ENCODE results near the gene SULT6B1.

SULT6B1 gene

DNA sequence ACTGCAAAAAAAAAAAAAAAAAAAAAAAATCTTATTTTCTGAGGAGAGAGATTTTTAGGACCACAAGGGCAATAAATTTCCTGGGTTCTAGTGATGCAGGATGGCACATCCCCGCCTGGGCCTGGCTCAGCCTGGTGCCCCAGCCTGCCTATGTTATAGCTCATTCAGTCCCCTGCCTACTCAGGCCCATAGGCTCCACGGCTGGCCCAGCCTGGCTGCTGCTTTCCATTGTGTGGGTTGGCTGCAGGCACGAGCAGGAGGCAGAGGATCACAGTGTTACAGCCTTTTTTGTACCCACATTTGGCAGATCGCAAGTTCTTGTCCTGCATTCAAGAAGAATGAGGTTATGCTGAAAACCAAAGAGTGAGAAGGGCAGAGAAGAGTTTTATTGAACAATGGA lies 2.8 kb upstream of the SULT6B1 start:
- H3K27ac Mint-ChIP-seq (ENCODE audit: low read depth): no peak overlapping the region

DNA sequence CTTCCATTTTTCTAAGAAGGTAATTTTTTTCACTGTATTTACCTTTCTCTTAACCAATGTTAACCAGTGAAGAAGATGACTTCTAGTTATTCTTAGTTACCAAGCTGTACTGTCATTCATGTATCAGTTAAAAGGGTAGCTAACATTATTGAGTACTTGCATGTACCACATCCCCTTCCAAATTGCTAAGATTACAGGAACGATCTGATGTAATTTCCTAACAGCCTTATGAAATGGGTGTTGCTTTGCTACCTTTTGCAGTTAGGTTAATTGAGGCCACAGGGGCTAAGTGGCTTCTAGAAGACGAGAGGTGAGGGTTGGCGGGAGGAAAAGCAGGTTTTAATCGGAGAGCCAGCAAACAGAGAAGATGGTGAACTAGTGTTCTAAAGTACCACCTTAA lies 1.8 kb upstream of the SULT6B1 start:
- Mint-ChIP-seq H3K4me3 (no peak overlapping the region), H3K27me3 (no peaks in the 10 kb centered on the region), H3K9me3 (no peaks in the 10 kb centered on the region), H3K36me3 (ENCODE audit: insufficient read depth) (no peaks in the 10 kb centered on the region), H3K4me1 (no peaks in the 10 kb centered on the region), H3K27ac (ENCODE audit: low read depth) (no peak overlapping the region)
- DNase-seq (ENCODE audit: low spot score in 2 of 2) (no peak), ATAC-seq (replicated peaks; ENCODE audit: extremely low read depth, poor library complexity, severe bottlenecking) (no peak)

More for the DNA sequence above, 2.8 kb upstream of the SULT6B1 start:
- Mint-ChIP-seq H3K4me1 (peaks cover 2% of the 10 kb centered on the region), H3K4me3 (no peak overlapping the region), H3K36me3 (ENCODE audit: insufficient read depth) (peaks cover 7% of the 10 kb centered on the region), H3K9me3 (no peaks in the 10 kb centered on the region), H3K27me3 (no peaks in the 10 kb centered on the region)
- no peak for ATAC-seq (replicated peaks; ENCODE audit: extremely low read depth, poor library complexity, severe bottlenecking)
- DNase-seq (ENCODE audit: low spot score in 2 of 2): no peak

DNA sequence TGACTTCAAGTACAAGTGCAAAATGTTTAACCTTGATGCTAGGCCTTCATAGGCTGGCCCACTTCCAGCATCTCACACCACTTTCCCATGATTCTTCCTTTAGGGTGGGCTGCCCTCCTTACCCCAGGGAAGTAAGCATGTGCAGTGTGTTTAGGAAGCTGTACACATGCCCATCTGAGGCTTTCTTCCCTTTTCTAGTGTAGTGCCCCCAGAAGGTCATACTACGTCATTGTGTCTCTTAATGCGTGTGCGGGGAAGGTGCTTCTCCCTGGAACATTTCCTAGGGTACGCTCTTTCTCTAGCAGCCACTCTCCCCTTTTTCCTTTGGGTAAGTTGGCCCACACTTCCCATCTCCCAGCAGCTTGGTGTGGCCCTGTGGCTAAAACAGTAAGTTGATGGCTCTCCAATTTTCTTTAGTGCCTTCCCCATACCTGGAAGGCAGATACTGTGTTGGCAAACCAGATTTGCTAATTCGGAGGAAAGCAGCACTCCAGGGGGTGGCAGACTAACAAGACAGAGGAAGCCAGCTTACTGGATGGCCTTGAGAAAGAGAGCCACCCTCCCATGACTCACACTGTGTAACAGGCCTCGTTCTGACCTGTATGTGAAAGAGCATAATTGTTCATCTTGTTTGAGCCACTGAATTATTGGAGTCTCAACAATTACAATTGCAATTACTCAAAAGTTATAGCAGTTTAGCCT lies 1.1 kb upstream of the SULT6B1 start:
- Mint-ChIP-seq H3K36me3 (ENCODE audit: insufficient read depth) (no peaks in the 10 kb centered on the region), H3K4me1 (no peaks in the 10 kb centered on the region), H3K27ac (ENCODE audit: low read depth) (no peak overlapping the region), H3K27me3 (no peaks in the 10 kb centered on the region), H3K4me3 (no peak overlapping the region), H3K9me3 (no peaks in the 10 kb centered on the region)
- DNase-seq (ENCODE audit: low spot score in 2 of 2) (no peak), ATAC-seq (replicated peaks; ENCODE audit: extremely low read depth, poor library complexity, severe bottlenecking) (no peak)

DNA sequence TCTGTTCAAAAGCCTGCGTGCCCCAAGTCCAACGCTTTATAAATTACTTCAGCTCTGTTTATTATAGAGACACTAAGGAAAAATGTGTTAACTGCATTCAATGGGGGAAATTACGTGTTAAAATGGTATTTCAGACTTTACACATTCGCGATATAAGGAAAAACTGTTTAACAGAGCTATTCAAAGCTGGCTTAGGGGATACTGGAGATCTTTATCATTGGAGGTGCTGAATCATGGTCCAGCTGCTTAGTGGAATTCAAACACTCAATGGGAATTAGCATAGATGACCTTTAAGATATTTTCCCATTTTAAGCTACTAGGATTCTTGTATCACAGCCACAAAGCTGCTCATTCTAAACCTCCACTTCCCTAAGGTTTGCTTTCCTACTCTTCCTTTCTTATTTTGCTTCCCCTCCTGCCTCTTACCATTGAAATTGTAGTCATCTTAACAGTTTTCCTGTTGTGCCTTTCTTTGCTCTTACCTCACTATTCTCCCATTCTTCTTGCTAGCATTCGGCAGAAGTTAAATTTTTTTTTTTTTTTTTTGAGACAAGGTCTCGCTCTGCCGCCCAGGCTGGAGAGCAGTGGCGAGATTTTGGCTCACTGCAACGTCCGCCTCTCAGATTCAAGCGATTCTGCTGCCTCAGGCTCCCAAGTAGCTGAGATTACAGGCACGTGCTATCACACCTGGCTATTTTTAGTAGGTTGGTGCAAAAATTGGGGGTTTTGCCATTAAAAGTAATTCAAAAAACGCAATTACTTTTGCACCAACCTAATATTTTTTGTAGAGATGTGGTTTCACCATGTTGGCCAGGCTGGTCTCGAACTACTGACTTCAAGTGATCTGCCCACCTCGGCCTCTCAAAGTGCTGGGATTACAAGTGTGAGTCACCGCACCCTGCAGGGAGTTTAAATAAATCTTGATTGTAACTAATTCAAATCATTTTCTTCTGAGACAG lies 6.5 kb downstream of the SULT6B1 start:
- H3K36me3 Mint-ChIP-seq (ENCODE audit: insufficient read depth): no peaks in the 10 kb centered on the region
- no peak for DNase-seq (ENCODE audit: low spot score in 2 of 2)
- H3K4me3 Mint-ChIP-seq: no peak overlapping the region
- H3K9me3 Mint-ChIP-seq: no peaks in the 10 kb centered on the region
- peaks cover 18% of the 10 kb centered on the region for H3K27me3 Mint-ChIP-seq
- H3K4me1 Mint-ChIP-seq: no peaks in the 10 kb centered on the region
- H3K27ac Mint-ChIP-seq (ENCODE audit: low read depth): no peak overlapping the region
- no peak for ATAC-seq (replicated peaks; ENCODE audit: extremely low read depth, poor library complexity, severe bottlenecking)

DNA sequence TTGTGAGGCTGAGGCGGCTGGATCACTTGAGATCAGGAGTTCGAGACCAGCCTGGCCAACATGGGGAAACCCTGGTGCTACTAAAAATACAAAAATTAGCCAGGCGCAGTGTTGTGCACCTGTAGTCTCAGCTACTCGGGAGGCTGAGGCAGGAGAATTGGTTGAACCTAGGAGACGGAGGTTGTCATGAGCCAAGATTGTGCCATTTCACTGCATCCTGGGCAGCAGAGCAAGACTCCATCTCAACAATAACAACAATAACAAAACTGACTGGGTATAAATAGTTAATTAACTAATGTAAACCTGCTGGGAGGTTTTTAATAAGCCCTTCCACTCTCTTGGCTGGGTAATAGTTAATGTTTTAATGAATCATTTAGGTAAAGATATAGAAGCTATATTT lies 7.8 kb downstream of the SULT6B1 start:
- H3K36me3 Mint-ChIP-seq (ENCODE audit: insufficient read depth): no peaks in the 10 kb centered on the region
- no peak overlapping the region for H3K4me3 Mint-ChIP-seq
- H3K4me1 Mint-ChIP-seq: no peaks in the 10 kb centered on the region
- no peaks in the 10 kb centered on the region for H3K9me3 Mint-ChIP-seq
- no peak overlapping the region for H3K27ac Mint-ChIP-seq (ENCODE audit: low read depth)
- H3K27me3 Mint-ChIP-seq: peaks cover 18% of the 10 kb centered on the region
- ATAC-seq (replicated peaks; ENCODE audit: extremely low read depth, poor library complexity, severe bottlenecking) (no peak), DNase-seq (ENCODE audit: low spot score in 2 of 2) (no peak)

DNA sequence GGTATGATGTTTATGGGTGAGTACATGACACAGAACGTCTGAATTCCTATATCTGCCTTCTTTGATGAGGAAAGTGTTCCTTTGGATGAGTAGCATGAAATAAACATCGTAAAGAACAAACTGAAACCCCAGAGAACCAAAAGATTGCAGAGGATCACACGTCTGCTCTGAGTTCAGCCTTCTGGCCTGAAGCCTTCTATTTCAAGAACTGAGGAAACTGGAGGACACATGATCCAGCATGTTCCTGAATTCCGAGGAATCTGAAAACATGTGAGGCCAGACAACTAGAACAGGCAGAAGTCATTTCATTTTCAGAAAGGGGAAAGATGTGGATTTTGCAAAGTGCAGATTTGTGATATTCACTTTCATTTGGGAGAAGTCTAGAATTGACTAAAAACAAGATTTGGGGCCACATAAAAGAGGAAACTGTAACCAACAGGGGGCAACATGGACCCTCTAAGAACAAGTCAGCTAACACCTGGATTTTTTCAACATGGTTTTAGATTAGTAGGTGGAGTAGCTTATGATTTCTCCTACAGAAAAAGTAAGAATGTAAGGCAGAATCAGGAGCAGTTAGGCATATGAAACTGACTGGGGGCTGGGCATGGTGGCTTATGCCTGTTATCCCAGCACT lies 8.3 kb downstream of the SULT6B1 start:
- H3K27ac Mint-ChIP-seq (ENCODE audit: low read depth): no peak overlapping the region
- ATAC-seq (replicated peaks; ENCODE audit: extremely low read depth, poor library complexity, severe bottlenecking): no peak
- peaks cover 18% of the 10 kb centered on the region for H3K27me3 Mint-ChIP-seq
- no peak for DNase-seq (ENCODE audit: low spot score in 2 of 2)
- no peaks in the 10 kb centered on the region for H3K36me3 Mint-ChIP-seq (ENCODE audit: insufficient read depth)
- no peak overlapping the region for H3K4me3 Mint-ChIP-seq
- H3K4me1 Mint-ChIP-seq: no peaks in the 10 kb centered on the region
- no peaks in the 10 kb centered on the region for H3K9me3 Mint-ChIP-seq

DNA sequence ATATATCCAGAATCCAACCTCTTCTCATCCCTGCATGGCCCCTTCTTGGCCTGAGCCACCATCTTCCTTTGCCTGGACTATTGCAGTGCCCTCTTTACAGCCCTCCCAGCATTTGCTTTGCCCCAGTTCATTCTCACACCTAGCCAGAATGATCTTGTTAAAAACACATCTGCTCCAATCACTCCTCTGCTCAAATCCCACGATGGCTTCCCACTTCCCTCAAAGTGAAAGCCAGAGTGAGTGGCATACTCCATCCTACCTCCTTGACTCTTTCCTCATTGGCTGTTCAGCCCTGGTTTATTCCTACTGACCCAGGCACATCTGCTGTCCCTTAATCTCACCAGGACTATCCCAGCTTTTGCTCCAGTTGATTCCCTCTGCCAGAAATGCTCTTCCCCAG lies 14.7 kb downstream of the SULT6B1 start:
- no peak overlapping the region for H3K4me3 Mint-ChIP-seq

DNA sequence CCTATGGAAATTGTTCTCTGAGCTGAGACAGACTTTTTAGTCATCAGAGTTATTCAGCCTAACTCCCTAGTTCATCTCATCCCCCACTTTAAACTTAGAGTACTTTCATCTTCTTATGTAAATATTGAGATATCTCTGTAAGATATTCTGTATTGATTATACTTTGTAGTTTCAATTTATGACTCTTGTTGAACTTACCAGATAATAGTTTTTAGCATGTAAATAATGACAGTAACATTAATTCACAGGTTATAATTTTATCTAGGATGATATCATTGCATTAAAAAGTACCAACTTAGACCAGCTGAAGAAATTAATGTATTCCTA lies 16.9 kb downstream of the SULT6B1 start:
- H3K27me3 Mint-ChIP-seq: no peaks in the 10 kb centered on the region
- DNase-seq (ENCODE audit: low spot score in 2 of 2): no peak
- ATAC-seq (replicated peaks; ENCODE audit: extremely low read depth, poor library complexity, severe bottlenecking): no peak
- H3K36me3 Mint-ChIP-seq (ENCODE audit: insufficient read depth): peaks cover 3% of the 10 kb centered on the region
- no peaks in the 10 kb centered on the region for H3K9me3 Mint-ChIP-seq
- no peak overlapping the region for H3K27ac Mint-ChIP-seq (ENCODE audit: low read depth)
- no peaks in the 10 kb centered on the region for H3K4me1 Mint-ChIP-seq
- H3K4me3 Mint-ChIP-seq: no peak overlapping the region

More for the DNA sequence above, 14.7 kb downstream of the SULT6B1 start:
- Mint-ChIP-seq H3K36me3 (ENCODE audit: insufficient read depth) (peaks cover 1% of the 10 kb centered on the region), H3K4me1 (no peaks in the 10 kb centered on the region), H3K27me3 (no peaks in the 10 kb centered on the region), H3K27ac (ENCODE audit: low read depth) (no peak overlapping the region), H3K9me3 (no peaks in the 10 kb centered on the region)
- no peak for DNase-seq (ENCODE audit: low spot score in 2 of 2)
- ATAC-seq (replicated peaks; ENCODE audit: extremely low read depth, poor library complexity, severe bottlenecking): no peak

DNA sequence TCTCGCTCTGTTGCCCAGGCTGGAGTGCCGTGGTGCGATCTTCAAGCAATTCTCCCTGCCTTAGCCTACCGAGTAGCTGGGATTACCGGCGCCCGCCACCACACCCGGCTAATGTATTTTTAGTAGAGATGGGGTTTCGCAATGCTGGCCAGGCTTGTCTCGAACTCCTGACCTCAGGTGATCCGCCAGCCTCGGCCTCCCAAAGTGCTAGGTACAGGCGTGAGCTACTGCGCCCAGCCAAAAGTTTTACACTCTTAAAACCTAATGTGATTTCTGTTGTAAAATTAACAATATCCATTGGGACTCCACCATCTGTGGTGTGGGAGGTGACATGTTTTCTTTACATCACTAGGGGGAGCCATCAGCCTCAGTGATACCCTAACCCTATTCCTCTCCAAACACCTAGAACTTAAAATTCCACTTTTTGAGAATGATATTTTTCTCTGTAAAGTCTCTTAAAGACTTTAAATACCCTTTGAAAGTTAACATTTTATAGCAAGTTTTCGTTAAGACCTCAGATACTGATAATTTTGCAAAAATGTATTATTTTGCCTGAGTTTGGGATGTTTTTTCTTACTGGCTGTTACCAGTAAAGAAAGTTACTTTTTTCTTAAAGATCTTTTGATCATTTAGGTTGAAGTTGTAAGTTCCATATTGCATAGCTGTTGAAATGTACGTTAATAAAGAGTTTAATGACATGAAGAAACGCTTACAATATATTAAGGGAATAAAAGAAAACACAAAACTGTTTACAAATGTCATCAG lies 20.1 kb downstream of the SULT6B1 start:
- no peak overlapping the region for H3K27ac Mint-ChIP-seq (ENCODE audit: low read depth)
- peaks cover 4% of the 10 kb centered on the region for H3K36me3 Mint-ChIP-seq (ENCODE audit: insufficient read depth)
- H3K4me3 Mint-ChIP-seq: no peak overlapping the region
- DNase-seq (ENCODE audit: low spot score in 2 of 2): no peak
- H3K4me1 Mint-ChIP-seq: no peaks in the 10 kb centered on the region
- H3K27me3 Mint-ChIP-seq: no peaks in the 10 kb centered on the region
- peaks cover 6% of the 10 kb centered on the region for H3K9me3 Mint-ChIP-seq
- ATAC-seq (replicated peaks; ENCODE audit: extremely low read depth, poor library complexity, severe bottlenecking): peak; percentile 65

DNA sequence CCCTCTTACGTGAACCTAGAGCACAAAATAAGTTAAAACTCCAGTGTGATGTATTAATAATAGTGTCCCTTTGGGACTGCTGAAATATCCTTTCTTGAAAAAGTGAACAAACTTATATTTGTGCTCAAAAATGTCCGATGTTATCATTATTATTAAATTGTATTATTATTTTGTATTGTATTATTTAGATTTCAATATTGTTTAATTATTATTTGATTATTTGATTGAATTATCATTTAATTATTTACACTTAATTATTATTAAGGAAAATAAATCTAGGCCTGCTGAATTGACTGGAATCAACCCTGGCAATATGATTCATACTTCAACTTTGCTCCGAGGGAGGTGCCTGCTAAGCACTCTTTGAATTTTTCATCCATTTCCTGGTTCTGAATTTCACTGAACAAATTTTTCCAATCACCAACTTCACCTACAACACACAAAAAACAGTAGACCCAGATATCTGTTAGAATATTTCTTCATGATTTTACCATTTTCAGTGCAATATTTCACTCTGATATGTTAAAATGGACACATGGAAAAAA lies 20.8 kb downstream of the SULT6B1 start:
- ATAC-seq (replicated peaks; ENCODE audit: extremely low read depth, poor library complexity, severe bottlenecking) (no peak), DNase-seq (ENCODE audit: low spot score in 2 of 2) (no peak)
- no peaks in the 10 kb centered on the region for H3K4me1 Mint-ChIP-seq
- H3K36me3 Mint-ChIP-seq (ENCODE audit: insufficient read depth): peaks cover 4% of the 10 kb centered on the region
- peaks cover 6% of the 10 kb centered on the region for H3K9me3 Mint-ChIP-seq
- H3K27ac Mint-ChIP-seq (ENCODE audit: low read depth): no peak overlapping the region
- no peak overlapping the region for H3K4me3 Mint-ChIP-seq
- no peaks in the 10 kb centered on the region for H3K27me3 Mint-ChIP-seq

DNA sequence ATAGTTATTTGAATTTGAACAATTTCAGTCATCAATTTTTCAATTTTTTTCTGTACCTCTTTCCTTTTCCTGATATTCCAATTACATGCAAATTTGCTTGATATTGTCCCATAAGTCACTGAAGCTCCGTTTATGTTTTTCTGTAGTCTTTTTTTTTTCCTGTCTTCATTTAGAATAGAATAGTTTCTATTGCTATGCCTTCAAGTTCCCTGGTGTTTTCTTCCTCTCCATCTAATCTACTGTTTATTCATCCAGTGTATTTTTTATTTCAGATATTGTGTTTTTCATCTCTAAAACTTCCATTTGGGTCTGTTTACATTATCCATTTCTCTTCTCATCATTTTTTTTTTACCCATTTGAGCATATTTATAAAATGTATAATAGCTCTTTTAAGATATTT lies 23.7 kb downstream of the SULT6B1 start:
- H3K27ac Mint-ChIP-seq (ENCODE audit: low read depth): no peak overlapping the region
- no peak for DNase-seq (ENCODE audit: low spot score in 2 of 2)
- H3K4me3 Mint-ChIP-seq: no peak overlapping the region
- no peaks in the 10 kb centered on the region for H3K4me1 Mint-ChIP-seq
- H3K27me3 Mint-ChIP-seq: no peaks in the 10 kb centered on the region
- peaks cover 3% of the 10 kb centered on the region for H3K36me3 Mint-ChIP-seq (ENCODE audit: insufficient read depth)
- H3K9me3 Mint-ChIP-seq: peaks cover 6% of the 10 kb centered on the region
- no peak for ATAC-seq (replicated peaks; ENCODE audit: extremely low read depth, poor library complexity, severe bottlenecking)

Measured in central memory CD8-positive, alpha-beta T cell (primary cell).